Parathyroid adenoma (tissue), 2 donors: ENCODE data around the gene TBCB.

ENCODE experiments used
- H2AFZ ChIP-seq: fragments of 300-600 bp; sonication (generic); one replicate; pipeline ENCODE4 v1.7.0; 2017; ENCODE audit warnings: antibody characterized with exemption, mild to moderate bottlenecking
- H3K27ac ChIP-seq: fragments of 300-600 bp; sonication (generic); one replicate; pipeline ENCODE4 v1.7.0; 2017
- H3K27me3 ChIP-seq: fragments of 300-600 bp; sonication (generic); one replicate; pipeline ENCODE4 v1.7.0; 2017; ENCODE audit warnings: low read length; ENCODE audit not compliant: control insufficient read depth, insufficient read depth
- H3K36me3 ChIP-seq: fragments of 300-600 bp; sonication (generic); one replicate; pipeline ENCODE4 v1.7.0; 2017; ENCODE audit warnings: low read length; ENCODE audit not compliant: control insufficient read depth, insufficient read depth
- H3K4me1 ChIP-seq: fragments of 300-600 bp; sonication (generic); one replicate; pipeline ENCODE4 v1.7.0; 2017; ENCODE audit warnings: control low read depth
- H3K4me2 ChIP-seq: fragments of 300-600 bp; sonication (generic); one replicate; pipeline ENCODE4 v1.7.0; 2017; ENCODE audit warnings: low read length
- H3K4me3 ChIP-seq: fragments of 300-600 bp; sonication (generic); one replicate; pipeline ENCODE4 v1.7.0; 2017; ENCODE audit warnings: low read depth, low read length
- H3K79me2 ChIP-seq: fragments of 300-600 bp; sonication (generic); one replicate; pipeline ENCODE4 v1.7.0; 2017; ENCODE audit warnings: control low read depth
- H3K9ac ChIP-seq: fragments of 300-600 bp; sonication (generic); one replicate; pipeline ENCODE4 v1.7.0; 2017; ENCODE audit warnings: mild to moderate bottlenecking
- H3K9me3 ChIP-seq: fragments of 300-600 bp; sonication (generic); one replicate; pipeline ENCODE4 v1.7.0; 2017; ENCODE audit warnings: low read length; ENCODE audit not compliant: control insufficient read depth
- TF ChIP-seq, protein P1 (sequence below): fragments of 300-600 bp; sonication (generic); IDR thresholded peaks from one replicate; pipeline ENCODE4 v1.7.0; 2017; ENCODE audit warnings: antibody characterized with exemption, mild to moderate bottlenecking
- donor health status: primary hyperparathyroidism.

TBCB gene

DNA sequence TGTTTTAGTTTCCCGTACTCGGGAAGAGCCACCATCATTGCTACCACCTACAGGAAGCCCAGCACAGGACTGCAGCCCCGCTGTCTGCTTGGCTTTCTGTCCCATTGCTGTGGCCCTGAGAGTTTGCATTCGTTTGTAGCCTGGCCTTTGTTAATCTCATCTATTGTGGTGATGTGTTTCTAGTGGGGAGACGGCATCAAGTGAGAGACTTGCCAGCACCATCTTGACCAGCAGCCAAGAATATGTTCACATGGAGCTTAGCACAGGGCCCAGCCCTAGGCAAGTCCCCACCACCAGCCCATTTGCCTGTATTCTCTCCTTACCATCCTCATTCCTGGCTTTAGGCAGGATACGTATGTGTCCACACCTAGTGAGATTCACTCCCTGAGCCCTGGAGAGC lies 21.6 kb upstream of the TBCB start:
- no peak overlapping the region for H3K4me2 ChIP-seq
- no peak overlapping the region for H3K27ac ChIP-seq
- H3K9me3 ChIP-seq: no peaks in the 10 kb centered on the region
- no peaks in the 10 kb centered on the region for H3K36me3 ChIP-seq
- H3K4me1 ChIP-seq: no peaks in the 10 kb centered on the region
- H2AFZ ChIP-seq: no peak overlapping the region
- no peak overlapping the region for H3K9ac ChIP-seq
- H3K4me3 ChIP-seq: no peak overlapping the region
- TF ChIP-seq, protein P1, sequence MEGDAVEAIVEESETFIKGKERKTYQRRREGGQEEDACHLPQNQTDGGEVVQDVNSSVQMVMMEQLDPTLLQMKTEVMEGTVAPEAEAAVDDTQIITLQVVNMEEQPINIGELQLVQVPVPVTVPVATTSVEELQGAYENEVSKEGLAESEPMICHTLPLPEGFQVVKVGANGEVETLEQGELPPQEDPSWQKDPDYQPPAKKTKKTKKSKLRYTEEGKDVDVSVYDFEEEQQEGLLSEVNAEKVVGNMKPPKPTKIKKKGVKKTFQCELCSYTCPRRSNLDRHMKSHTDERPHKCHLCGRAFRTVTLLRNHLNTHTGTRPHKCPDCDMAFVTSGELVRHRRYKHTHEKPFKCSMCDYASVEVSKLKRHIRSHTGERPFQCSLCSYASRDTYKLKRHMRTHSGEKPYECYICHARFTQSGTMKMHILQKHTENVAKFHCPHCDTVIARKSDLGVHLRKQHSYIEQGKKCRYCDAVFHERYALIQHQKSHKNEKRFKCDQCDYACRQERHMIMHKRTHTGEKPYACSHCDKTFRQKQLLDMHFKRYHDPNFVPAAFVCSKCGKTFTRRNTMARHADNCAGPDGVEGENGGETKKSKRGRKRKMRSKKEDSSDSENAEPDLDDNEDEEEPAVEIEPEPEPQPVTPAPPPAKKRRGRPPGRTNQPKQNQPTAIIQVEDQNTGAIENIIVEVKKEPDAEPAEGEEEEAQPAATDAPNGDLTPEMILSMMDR: no peak
- H3K79me2 ChIP-seq: no peaks in the 10 kb centered on the region
- H3K27me3 ChIP-seq: no peaks in the 10 kb centered on the region

DNA sequence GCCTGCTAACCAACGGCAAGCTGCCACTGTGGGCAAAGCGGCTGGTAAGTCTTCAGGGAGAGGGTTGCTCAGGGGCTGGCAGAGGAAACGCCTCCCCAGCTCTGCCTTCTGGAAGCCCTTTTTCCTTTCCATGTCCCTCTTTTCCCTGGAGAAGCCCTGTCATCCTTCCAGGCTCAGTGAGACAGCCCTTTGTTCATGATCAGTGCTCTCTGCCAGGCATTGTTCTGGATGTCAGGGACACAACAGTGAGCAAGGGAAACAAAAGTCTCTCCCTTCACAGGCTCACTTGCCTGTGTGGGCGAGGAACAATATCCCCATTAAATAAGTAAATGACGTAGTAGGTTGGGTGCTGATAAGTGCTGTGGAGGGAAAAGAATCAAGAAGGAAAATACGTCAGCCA lies 18.2 kb upstream of the TBCB start:
- no peak overlapping the region for H3K4me3 ChIP-seq
- no peaks in the 10 kb centered on the region for H3K79me2 ChIP-seq
- no peaks in the 10 kb centered on the region for H3K9me3 ChIP-seq
- no peak overlapping the region for H2AFZ ChIP-seq
- no peak overlapping the region for H3K27ac ChIP-seq
- no peaks in the 10 kb centered on the region for H3K4me1 ChIP-seq
- H3K36me3 ChIP-seq: no peaks in the 10 kb centered on the region
- H3K4me2 ChIP-seq: no peak overlapping the region
- TF ChIP-seq, protein P1: no peak
- no peaks in the 10 kb centered on the region for H3K27me3 ChIP-seq
- no peak overlapping the region for H3K9ac ChIP-seq

DNA sequence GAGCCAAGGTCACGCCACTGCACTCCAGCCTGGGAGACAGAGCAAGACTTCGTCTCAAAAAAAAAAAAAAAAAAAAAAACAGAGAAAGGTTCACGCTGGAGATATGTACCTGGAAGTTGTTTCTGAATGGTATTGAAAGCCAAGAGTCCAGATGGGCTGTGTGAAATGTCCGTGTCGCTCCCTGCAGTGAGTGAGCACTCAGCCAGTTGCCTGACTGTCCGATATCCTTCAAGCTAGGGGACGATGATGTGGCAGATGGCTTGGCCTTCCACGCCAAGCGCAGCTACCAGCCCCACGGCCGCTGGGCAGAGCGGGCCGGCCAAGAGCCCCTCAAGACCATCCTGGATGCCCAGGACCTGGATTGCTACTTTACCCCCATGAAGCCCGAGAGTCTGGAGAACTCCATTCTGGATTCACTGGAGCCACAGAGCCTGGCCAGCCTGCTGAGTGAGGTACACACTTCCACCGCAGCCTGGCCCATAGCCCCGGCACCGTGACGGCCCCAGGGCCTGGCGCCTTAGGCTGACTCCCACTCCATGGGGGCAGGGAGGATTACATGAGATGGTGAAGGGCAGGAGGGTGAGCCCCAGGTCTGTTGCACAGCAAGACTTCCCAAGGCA lies 16.0 kb upstream of the TBCB start:
- no peak overlapping the region for H3K9ac ChIP-seq
- no peaks in the 10 kb centered on the region for H3K9me3 ChIP-seq
- no peaks in the 10 kb centered on the region for H3K79me2 ChIP-seq
- no peak overlapping the region for H3K4me2 ChIP-seq
- TF ChIP-seq, protein P1: no peak
- no peak overlapping the region for H2AFZ ChIP-seq
- H3K27me3 ChIP-seq: no peaks in the 10 kb centered on the region
- H3K36me3 ChIP-seq: no peaks in the 10 kb centered on the region
- no peaks in the 10 kb centered on the region for H3K4me1 ChIP-seq
- no peak overlapping the region for H3K4me3 ChIP-seq
- H3K27ac ChIP-seq: no peak overlapping the region

DNA sequence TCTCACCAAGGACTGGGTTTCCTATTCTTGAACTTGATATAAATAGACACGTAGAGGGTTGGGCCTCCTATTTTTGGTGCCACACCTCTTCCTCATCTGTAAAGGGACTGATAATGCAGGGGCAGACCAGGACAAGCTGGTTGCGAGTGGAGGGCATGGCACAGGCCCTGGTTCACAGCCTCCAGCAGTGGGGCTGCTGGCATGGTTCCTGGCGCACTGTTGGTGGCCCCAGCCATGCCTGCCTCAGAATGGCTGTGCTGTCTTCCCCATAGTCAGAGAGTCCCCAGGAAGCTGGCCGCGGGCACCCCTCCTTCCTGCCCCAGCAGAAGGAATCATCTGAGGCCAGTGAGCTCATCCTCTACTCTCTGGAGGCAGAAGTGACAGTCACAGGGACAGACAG lies 14.8 kb upstream of the TBCB start:
- no peaks in the 10 kb centered on the region for H3K36me3 ChIP-seq
- H3K4me1 ChIP-seq: no peaks in the 10 kb centered on the region
- H3K79me2 ChIP-seq: no peaks in the 10 kb centered on the region
- H3K27ac ChIP-seq: no peak overlapping the region
- H3K4me2 ChIP-seq: no peak overlapping the region
- no peaks in the 10 kb centered on the region for H3K9me3 ChIP-seq
- TF ChIP-seq, protein P1: no peak
- H3K4me3 ChIP-seq: no peak overlapping the region
- H3K27me3 ChIP-seq: no peaks in the 10 kb centered on the region
- H3K9ac ChIP-seq: no peak overlapping the region
- no peak overlapping the region for H2AFZ ChIP-seq

DNA sequence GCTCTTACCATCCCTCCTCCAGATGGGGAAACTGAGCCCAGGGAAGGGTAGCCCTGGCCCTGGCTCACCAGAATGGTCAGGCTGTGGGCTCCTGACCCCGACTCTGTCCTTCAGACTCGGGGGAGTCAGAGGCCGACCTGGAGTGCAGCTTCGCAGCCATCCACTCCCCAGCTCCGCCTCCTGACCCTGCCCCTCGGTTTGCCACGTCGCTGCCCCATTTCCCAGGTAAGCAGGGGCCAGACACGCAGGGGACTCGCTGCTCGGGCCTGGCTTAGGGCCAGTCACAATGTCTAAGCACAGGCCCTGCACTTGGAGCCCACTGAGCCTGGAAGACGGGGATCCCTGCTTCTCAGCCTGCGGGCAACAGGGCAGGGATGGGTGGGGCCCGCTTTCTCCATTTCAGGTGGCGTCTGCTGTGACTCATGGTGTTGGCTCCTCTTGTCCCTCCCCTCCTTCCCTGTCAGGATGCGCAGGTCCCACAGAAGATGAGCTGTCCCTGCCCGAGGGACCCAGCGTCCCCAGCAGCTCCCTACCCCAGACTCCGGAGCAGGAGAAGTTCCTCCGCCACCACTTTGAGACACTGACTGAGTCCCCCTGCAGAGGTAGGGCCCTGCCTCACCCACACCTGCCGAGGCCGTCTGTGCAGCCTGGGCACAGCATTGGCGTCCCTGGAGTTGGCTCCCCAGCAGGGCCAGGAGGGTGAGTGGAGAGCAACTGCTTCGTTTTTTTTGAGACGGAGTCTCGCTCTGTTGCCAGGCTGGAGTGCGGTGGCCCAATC lies 13.5 kb upstream of the TBCB start:
- H3K79me2 ChIP-seq: no peaks in the 10 kb centered on the region
- H3K27me3 ChIP-seq: no peaks in the 10 kb centered on the region
- no peak overlapping the region for H2AFZ ChIP-seq
- TF ChIP-seq, protein P1: no peak
- no peak overlapping the region for H3K9ac ChIP-seq
- H3K4me3 ChIP-seq: no peak overlapping the region
- no peaks in the 10 kb centered on the region for H3K36me3 ChIP-seq
- no peak overlapping the region for H3K4me2 ChIP-seq
- H3K27ac ChIP-seq: no peak overlapping the region
- H3K4me1 ChIP-seq: no peaks in the 10 kb centered on the region
- no peaks in the 10 kb centered on the region for H3K9me3 ChIP-seq
